OCI-LY1 (cell line): ENCODE data around the gene ZNF3.

Source experiments
- H2AFZ ChIP-seq: fragments of 200-600 bp; sonication (generic), shearing (Covaris generic); 2 replicates; pipeline ENCODE4 v1.6.0; 2014; ENCODE audit warnings: antibody characterized with exemption, mild to moderate bottlenecking, low read length
- H3F3A ChIP-seq: fragments of 200-600 bp; sonication (generic), shearing (Covaris generic); 2 replicates; pipeline ENCODE4 v1.6.0; 2014; ENCODE audit warnings: mild to moderate bottlenecking, antibody characterized with exemption, low read length, moderate library complexity; ENCODE audit not compliant: insufficient read depth
- H3K27ac ChIP-seq: fragments of 200-600 bp; sonication (generic); 2 replicates; pipeline ENCODE4 v1.5.1; 2014; ENCODE audit warnings: low read length, mixed run types, mild to moderate bottlenecking, low read depth; ENCODE audit not compliant: poor library complexity, severe bottlenecking
- H3K27me3 ChIP-seq: fragments of 200-600 bp; sonication (generic); 2 replicates; pipeline ENCODE4 v1.6.0; 2014; ENCODE audit warnings: antibody characterized with exemption, mild to moderate bottlenecking, low read length, moderate library complexity; ENCODE audit not compliant: insufficient read depth
- H3K36me3 ChIP-seq: fragments of 200-600 bp; sonication (generic); 2 replicates; pipeline ENCODE4 v1.6.1; 2014; ENCODE audit warnings: mild to moderate bottlenecking, antibody characterized with exemption, low read length, moderate library complexity, mixed read lengths; ENCODE audit not compliant: insufficient read depth
- H3K4me1 ChIP-seq: fragments of 200-600 bp; sonication (generic); 2 replicates; pipeline ENCODE4 v1.5.1; 2014; ENCODE audit warnings: mild to moderate bottlenecking, low read length, moderate library complexity; ENCODE audit not compliant: insufficient read depth, severe bottlenecking
- H3K4me2 ChIP-seq: fragments of 200-600 bp; sonication (generic), shearing (Covaris generic); 2 replicates; pipeline ENCODE4 v1.6.1; 2014; ENCODE audit warnings: low read length
- H3K4me3 ChIP-seq: fragments of 200-600 bp; sonication (generic); 2 replicates; pipeline ENCODE4 v1.5.1; 2014; ENCODE audit warnings: low read length, low read depth, mild to moderate bottlenecking, mixed read lengths; ENCODE audit not compliant: poor library complexity, severe bottlenecking
- H3K79me2 ChIP-seq: fragments of 200-600 bp; shearing (Covaris generic); 2 replicates; pipeline ENCODE4 v1.6.1; 2016; ENCODE audit warnings: mixed run types, low read length, mixed read lengths; ENCODE audit not compliant: insufficient read depth
- H3K9ac ChIP-seq: fragments of 200-600 bp; sonication (generic), shearing (Covaris generic); 2 replicates; pipeline ENCODE4 v1.6.1; 2014; ENCODE audit warnings: mild to moderate bottlenecking, low read length, mixed read lengths
- H3K9me2 ChIP-seq: fragments of 200-600 bp; sonication (generic), shearing (Covaris generic); 2 replicates; pipeline ENCODE4 v1.6.1; 2014; ENCODE audit warnings: low read depth, mild to moderate bottlenecking, low read length, mixed read lengths
- H3K9me3 ChIP-seq: fragments of 200-600 bp; shearing (Covaris generic); 2 replicates; pipeline ENCODE4 v1.6.1; 2014; ENCODE audit warnings: low read length, mixed read lengths
- H4K20me1 ChIP-seq: fragments of 200-600 bp; sonication (generic), shearing (Covaris generic); 2 replicates; pipeline ENCODE4 v1.6.0; 2016; ENCODE audit warnings: mild to moderate bottlenecking, low read length; ENCODE audit not compliant: insufficient read depth
- EZH2 ChIP-seq: fragments of 200-600 bp; sonication (generic), shearing (Covaris generic); IDR thresholded peaks from 2 replicates; pipeline ENCODE4 v1.8.0; 2017; ENCODE audit warnings: borderline replicate concordance, mixed run types, mild to moderate bottlenecking, antibody characterized with exemption, low read length, moderate library complexity, mixed read lengths
- TF ChIP-seq, protein P1 (sequence below): fragments of 200-600 bp; sonication (generic), shearing (Covaris generic); IDR thresholded peaks from 2 replicates; pipeline ENCODE4 v1.5.1; 2017; ENCODE audit warnings: mild to moderate bottlenecking, antibody characterized with exemption, low read length, moderate library complexity, mixed read lengths

ZNF3 gene

DNA sequence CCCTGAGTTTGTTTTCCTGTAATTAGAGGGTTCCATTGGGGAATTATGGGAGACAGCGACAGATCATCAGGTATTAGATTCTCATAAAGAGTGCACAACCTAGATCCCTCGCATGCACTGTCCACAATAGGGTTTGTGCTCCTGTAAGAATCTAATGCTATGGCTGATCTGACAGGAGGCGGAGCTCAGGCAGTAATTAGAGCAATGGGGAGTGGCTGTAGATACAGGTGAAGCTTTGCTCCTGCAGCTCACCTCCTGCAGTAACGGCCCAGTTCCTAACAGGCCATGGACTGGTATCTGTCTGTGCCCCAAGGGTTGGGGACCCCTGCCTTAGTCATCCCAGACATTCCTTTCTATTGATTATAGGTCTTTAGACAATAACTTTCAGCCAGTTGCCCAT is 32.8 kb downstream of the ZNF3 start:
- TF ChIP-seq EZH2, result no peak
- TF ChIP-seq, protein P1, sequence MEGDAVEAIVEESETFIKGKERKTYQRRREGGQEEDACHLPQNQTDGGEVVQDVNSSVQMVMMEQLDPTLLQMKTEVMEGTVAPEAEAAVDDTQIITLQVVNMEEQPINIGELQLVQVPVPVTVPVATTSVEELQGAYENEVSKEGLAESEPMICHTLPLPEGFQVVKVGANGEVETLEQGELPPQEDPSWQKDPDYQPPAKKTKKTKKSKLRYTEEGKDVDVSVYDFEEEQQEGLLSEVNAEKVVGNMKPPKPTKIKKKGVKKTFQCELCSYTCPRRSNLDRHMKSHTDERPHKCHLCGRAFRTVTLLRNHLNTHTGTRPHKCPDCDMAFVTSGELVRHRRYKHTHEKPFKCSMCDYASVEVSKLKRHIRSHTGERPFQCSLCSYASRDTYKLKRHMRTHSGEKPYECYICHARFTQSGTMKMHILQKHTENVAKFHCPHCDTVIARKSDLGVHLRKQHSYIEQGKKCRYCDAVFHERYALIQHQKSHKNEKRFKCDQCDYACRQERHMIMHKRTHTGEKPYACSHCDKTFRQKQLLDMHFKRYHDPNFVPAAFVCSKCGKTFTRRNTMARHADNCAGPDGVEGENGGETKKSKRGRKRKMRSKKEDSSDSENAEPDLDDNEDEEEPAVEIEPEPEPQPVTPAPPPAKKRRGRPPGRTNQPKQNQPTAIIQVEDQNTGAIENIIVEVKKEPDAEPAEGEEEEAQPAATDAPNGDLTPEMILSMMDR, result no peak
- no peak overlapping the region; the same call in 1 of the 2 replicates for H2AFZ ChIP-seq
- no peaks in the 10 kb centered on the region for H3K9me3 ChIP-seq

DNA sequence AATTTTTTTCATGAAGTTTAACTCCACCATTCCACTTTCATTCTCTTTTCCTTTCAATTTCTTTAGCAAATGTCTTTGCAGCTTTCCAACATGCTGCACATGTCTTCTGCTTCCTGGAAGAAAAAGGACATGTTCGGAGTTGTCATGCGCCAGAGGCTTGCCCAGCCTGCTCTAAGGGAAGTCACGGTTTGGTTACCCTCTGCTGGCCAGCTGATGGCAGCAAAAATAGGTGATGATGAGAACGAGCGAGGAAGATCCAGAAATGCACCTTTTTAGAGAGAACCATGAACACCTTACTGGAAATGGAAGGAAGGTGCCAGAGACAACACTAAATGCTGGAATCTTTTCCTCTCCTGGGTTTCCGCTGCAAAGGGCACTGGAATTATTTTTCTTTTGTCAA is 36.8 kb downstream of the ZNF3 start:
- no peaks in the 10 kb centered on the region for H4K20me1 ChIP-seq
- H3K4me3 ChIP-seq, result peak overlapping the region; percentile 24
- peak overlapping the region; percentile 22 for H3K4me2 ChIP-seq
- no peak overlapping the region for H2AFZ ChIP-seq
- no peak overlapping the region for H3K27ac ChIP-seq
- H3K4me1 ChIP-seq, result peaks cover 17% of the 10 kb centered on the region
- no peaks in the 10 kb centered on the region for H3K27me3 ChIP-seq
- H3K9ac ChIP-seq, result no peak overlapping the region
- no peaks in the 10 kb centered on the region for H3K36me3 ChIP-seq
- H3F3A ChIP-seq, result 0 out of 2 replicates have a peak, but pooled peaks cover 1% of the 10 kb centered on the region
- H3K9me3 ChIP-seq, result peaks cover 5% of the 10 kb centered on the region; the same call in 1 of the 2 replicates
- no peak for TF ChIP-seq EZH2
- TF ChIP-seq, protein P1, result peak; percentile 50
- H3K79me2 ChIP-seq, result no peaks in the 10 kb centered on the region
- H3K9me2 ChIP-seq, result no peaks in the 10 kb centered on the region

More for the DNA sequence above, 32.8 kb downstream of the ZNF3 start:
- Histone ChIP-seq H3K9ac (no peak overlapping the region; the same call in 1 of the 2 replicates), H3K27me3 (no peaks in the 10 kb centered on the region), H3F3A (no peaks in the 10 kb centered on the region), H3K79me2 (no peaks in the 10 kb centered on the region), H3K27ac (no peak overlapping the region), H3K4me3 (no peak overlapping the region), H3K36me3 (no peaks in the 10 kb centered on the region), H3K9me2 (no peaks in the 10 kb centered on the region), H4K20me1 (no peaks in the 10 kb centered on the region), H3K4me1 (peaks cover 27% of the 10 kb centered on the region), H3K4me2 (peak overlapping the region; percentile 82; the same call in 1 of the 2 replicates)

DNA sequence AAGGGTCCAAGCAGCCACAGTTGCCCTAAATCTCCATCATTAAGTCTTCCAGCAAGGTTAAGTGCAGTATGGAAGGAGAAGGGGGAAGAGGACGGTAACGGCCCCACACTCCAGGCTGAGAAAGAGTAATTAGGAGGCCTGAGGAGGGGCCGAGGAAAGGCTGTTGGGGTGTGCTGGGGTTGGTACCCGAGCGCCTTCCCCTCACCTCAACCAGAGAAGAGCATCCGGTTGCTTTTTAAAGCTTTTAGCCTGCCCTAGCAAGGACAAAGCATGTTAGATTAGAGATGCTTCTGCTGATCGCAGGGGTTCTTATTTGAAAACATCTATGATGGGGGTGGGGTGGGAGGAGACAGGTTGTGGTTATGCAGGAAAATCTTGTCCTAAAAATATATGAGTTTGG is 40.9 kb downstream of the ZNF3 start:
- H3K4me3 ChIP-seq, result no peak overlapping the region
- H3K9me2 ChIP-seq, result no peaks in the 10 kb centered on the region
- no peak overlapping the region for H3K4me2 ChIP-seq
- peaks cover 5% of the 10 kb centered on the region; the same call in 1 of the 2 replicates for H3K9me3 ChIP-seq
- peaks cover 24% of the 10 kb centered on the region for H3K36me3 ChIP-seq
- peaks cover 7% of the 10 kb centered on the region for H3K4me1 ChIP-seq
- H3K79me2 ChIP-seq, result no peaks in the 10 kb centered on the region
- H3K9ac ChIP-seq, result no peak overlapping the region
- H4K20me1 ChIP-seq, result no peaks in the 10 kb centered on the region
- H3K27ac ChIP-seq, result no peak overlapping the region
- no peaks in the 10 kb centered on the region for H3K27me3 ChIP-seq
- H2AFZ ChIP-seq, result no peak overlapping the region
- H3F3A ChIP-seq, result 0 out of 2 replicates have a peak, but pooled peaks cover 6% of the 10 kb centered on the region
- TF ChIP-seq, protein P1, result no peak
- no peak for TF ChIP-seq EZH2
